OCI-M1 (cell line): Measurements from ENCODE around the gene CDK11A.

Experiments used
- DNase-seq: peaks from one replicate; lab custom pipeline; 2025; lab: John Stamatoyannopoulos, UW

Gene CDK11A

DNA sequence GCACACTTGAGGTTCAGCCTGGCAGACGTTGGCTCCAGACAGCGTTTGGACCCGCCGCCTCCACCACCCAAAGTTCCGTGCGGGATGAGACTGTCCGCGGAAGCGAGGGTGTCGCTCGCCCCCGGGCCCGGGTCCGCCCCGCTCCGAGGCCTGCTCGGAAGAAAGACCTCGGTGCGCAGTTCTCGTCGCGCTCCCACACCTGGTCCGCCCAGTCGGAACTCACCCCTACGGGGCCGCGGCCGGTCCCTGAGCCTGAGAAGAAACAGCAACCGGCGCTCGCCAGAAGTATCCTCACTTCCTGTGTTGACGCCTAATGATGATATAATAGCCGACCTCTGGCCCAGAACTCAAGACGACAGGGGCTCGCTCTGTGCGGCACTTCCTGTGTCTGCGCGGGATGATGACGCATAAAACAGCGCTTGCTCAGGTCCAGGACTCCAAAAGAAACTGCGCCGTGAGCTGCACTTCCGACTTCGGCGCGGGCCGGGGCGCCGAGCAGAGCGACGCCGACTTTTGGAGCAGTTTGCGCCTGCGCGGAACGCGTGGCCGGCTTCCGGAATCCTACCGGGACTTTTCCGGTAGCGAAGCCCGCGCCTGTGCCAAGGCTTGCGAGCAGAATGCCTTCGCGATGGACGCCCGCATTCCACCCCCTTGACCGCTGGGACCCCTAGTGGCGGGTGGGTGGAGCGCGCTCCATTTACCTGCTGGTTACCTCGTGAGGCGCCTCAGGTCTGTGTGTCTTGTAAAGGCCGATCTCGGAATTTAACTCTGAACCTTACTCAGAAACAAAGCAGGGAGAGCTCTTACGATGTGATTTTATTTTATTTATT is at the start of gene CDK11A:
CDK11A (minus strand) TSS at position 323 of the 830 bp plus-strand sequence. CDS start 1,539 bp downstream, outside the sequence.
- DNase-seq = peak; percentile 99

DNA sequence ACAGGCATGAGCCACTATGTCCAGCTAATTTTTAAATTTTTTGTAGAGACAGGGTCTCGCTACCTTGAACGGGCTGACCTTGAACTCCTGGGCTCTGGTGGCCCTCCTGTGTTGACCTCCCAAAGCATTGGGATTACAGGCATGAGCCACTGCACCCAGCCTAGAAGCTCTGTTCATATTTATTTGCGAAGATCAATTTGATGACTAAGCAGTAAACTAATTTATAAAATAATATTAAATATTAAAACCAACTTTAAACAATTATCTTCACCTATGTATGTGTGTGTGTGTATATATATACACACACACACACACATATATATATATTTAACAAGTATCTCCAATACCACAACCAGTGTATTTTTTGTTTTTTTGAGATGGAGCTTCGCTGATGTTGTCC is 49.7 kb upstream of the CDK11A start:
- DNase-seq = no peak

- no peak for DNase-seq
Observed at GRCh38 chr1:1771096-1771495, 46.9 kb upstream of the CDK11A start.

DNA sequence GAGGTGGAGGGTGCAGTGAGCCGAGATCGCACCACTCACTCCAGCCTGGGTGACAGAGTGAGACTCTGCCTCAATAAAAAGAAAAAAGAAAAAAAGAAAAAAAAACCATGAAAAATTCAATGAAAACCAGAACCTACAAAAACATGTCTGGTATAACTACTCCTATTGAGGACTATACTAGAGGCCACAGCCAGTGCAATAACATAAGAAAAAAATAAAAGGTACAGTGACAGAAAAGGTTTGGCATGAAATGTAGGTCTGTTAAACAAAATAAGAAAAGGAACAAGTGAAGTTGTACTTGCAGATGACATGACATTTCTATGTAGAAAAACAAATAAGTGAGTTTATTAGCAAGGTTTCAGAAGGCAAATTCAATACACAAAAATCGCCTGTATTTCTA is 45.9 kb upstream of the CDK11A start:
- DNase-seq = no peak

GRCh38 chr1:1768249-1768992 is 44.3 kb upstream of the CDK11A start:
- no peak for DNase-seq

- no peak for DNase-seq
Observed at GRCh38 chr1:1764876-1765470, 40.8 kb upstream of the CDK11A start.

GRCh38 chr1:1763657-1764621 is 39.8 kb upstream of the CDK11A start:
- no peak for DNase-seq

DNA sequence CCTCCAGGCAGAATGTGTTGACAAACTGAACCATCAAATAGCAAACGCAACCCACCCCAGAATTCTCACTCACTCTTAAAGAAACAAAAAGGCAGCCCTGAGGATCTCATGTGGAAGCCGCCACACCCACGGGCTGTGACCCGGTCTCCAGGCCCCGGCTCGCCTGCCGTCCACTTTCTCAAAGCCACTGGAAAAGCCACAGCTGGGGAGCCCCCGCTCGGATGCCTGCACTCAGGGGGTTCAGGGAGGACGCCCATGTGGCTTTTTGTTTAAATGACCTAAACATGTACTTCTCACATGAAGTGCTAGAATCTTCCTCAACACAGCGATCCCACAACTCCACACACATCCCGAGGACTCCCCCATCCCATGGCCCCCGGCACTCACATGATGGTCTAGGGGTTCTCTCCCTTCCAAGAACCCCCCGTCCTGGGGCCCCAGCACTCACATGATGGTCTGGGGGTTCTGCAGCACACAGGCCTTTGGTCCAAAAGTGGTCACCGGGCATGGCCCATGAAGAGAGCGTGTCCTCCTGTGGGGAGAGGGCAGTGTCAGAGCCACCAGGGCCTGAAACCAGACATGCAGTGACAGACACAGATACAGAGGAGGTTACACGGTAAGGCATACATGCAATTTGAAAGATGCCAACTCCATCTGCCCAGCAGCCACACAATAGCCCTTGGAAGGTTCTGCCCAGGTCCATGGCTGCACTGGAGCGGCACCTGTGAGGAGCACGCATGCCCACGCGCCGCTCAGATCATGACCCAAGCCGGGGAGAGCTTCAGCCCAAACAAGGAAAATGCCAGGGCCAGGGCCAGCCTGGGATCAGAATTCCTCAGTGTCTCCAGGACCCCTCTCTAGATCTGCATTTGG is 37.6 kb upstream of the CDK11A start:
- DNase-seq = no peak

DNA sequence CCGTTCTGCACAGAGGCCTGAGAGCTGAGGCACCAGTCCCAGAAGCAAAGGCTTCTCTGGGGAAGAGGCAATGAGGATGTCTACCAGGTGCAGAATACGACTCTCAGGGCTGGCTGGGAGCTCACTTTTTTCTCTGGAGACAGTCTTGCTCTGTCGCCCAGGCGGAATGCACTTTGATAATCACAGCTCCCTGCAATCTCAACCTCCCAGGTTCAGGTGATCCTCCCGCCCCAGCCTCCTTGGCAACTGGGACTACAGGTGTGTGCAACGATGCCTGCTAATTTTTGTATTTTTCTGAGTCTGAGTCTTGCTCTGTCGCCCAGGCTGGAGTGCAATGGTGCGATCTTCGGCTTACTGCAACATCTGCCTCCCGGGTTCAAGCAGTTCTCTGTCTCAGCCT is 36.6 kb upstream of the CDK11A start:
- DNase-seq = no peak

- no peak for DNase-seq
Observed at GRCh38 chr1:1760345-1760650, 36.1 kb upstream of the CDK11A start.

- DNase-seq = no peak
Observed at GRCh38 chr1:1759456-1760344, 35.5 kb upstream of the CDK11A start.

GRCh38 chr1:1758692-1759455 is 34.7 kb upstream of the CDK11A start:
- no peak for DNase-seq

DNA sequence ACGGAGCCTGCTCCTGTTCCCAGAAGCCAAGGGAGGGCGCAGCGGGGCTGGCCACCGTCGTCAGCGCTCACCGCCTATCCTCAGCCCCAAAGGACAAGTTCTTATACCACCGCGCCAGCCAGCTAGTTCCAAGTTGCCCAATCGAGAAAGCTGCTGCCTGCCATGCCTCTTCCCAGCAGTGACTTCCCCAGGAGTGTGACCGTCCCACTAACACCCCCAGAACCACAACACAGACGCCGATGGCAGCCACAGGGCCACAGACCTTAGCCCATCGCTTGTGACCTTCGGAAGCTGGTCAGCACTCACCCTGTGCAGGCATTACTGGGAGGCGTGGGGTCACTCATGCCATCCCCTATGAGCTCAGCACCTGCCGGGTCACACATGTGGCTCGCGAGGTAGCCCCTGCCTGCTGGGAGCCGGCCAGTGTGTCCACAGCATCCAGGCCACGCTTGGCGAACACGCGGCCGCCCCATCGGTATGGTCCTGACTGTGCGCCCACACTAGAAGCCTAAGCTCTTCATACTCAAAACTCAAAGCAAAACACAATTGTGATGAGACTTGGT is 34.0 kb upstream of the CDK11A start:
- no peak for DNase-seq

- no peak for DNase-seq
Observed at GRCh38 chr1:1757422-1758058, 33.4 kb upstream of the CDK11A start.

GRCh38 chr1:1756661-1757421 is 32.7 kb upstream of the CDK11A start:
- DNase-seq = no peak

DNA sequence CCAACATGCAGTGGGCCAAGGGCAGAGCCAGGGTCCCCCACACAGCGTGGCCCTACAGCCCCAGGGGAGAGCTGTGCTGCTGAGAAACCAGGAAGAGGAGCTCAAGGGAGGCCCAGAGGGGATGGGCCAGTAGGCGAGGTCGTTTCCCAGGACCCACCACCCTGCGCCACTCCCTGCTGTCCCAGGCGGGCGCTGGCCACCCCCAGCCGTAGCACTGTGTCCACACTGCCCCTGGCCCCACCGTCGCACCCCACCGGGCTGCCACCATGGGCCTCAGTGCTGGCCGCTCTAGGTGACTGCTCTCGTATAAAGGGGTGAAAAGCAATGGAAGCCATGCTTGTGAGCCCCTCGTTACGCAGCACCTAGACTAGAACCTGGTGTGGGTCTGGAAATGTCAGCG is 31.7 kb upstream of the CDK11A start:
- DNase-seq = no peak

DNA sequence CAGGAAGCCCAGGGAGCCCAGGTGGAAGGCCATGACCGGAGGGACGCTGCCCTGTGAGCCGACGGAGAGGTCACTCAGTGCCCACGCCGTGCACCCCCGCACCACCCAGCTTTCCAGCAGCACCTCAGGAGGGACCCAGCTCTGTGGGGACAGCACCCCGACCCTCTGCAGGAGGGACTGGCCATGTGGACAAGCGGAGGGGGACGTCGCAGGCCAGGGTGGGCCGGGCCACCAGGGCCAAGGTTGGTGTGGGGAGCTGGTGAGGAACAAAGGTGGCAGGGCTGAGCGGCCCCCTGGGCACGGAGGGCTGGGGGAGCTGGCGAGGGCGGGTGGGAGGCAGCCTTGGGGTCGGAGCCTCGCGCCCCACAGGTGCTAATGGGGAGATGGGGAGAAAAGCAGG is 31.3 kb upstream of the CDK11A start:
- DNase-seq = no peak
